Brain microvascular endothelial cell (primary cell): ENCODE measurements around the gene GMDS.

Experiments used
- DNase-seq: peaks from one replicate; pipeline ENCODE4 v3.0.0-alpha.2; 2020
- H3K27ac ChIP-seq: fragments of 250-450 bp; sonication (Bioruptor Pico); 2 replicates; pipeline ENCODE4 v1.5.1; 2020; ENCODE audit warnings: mild to moderate bottlenecking, moderate library complexity
- H3K27me3 ChIP-seq: fragments of 250-450 bp; sonication (Bioruptor Pico); replicated peaks from 2 replicates; pipeline ENCODE4 v1.5.1; 2020; ENCODE audit warnings: mild to moderate bottlenecking
- H3K36me3 ChIP-seq: fragments of 250-450 bp; sonication (Bioruptor Pico); replicated peaks from 2 replicates; pipeline ENCODE4 v1.5.1; 2020; ENCODE audit warnings: mild to moderate bottlenecking
- H3K4me3 ChIP-seq: 2 replicates; pipeline ENCODE4 v1.5.1; 2011; ENCODE audit warnings: low read depth, mild to moderate bottlenecking, control low read depth, low read length, moderate library complexity
- in situ Hi-C: cut with HindIII; loops from 2 replicates; pipeline ENCODE4 v1.10.0; 2017; ENCODE audit warnings: low sequenced_read_pairs, low pct_ligation_motif_present
- TF ChIP-seq, protein P1 (sequence below): IDR thresholded peaks from 2 replicates; pipeline ENCODE4 v1.5.1; 2011; ENCODE audit warnings: low read depth, mild to moderate bottlenecking, moderate library complexity, low read length, control low read depth, inconsistent platforms; ENCODE audit errors: missing control alignments

Gene GMDS

DNA sequence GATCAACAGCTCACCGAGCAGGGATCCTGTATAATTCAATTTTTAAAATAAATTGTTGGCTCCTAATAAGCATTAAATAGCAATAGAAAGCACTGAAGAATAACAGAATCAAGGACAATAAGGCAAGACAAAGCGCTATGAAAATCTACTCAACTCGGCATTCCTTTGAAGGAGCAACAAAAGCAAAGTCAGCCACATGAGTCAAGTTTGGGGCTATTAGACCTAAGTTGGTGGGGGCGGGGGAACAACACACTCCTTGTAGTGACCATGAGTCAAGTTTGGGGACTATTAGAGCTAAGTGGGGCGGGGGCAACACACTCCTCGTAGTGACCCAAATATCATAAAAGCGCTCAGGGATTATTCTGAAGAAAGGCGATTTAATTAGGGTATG is 515.7 kb downstream of the GMDS start:
- no peak overlapping the region for H3K4me3 ChIP-seq
- no peaks in the 10 kb centered on the region for H3K36me3 ChIP-seq
- no peak for DNase-seq
- TF ChIP-seq, protein P1, sequence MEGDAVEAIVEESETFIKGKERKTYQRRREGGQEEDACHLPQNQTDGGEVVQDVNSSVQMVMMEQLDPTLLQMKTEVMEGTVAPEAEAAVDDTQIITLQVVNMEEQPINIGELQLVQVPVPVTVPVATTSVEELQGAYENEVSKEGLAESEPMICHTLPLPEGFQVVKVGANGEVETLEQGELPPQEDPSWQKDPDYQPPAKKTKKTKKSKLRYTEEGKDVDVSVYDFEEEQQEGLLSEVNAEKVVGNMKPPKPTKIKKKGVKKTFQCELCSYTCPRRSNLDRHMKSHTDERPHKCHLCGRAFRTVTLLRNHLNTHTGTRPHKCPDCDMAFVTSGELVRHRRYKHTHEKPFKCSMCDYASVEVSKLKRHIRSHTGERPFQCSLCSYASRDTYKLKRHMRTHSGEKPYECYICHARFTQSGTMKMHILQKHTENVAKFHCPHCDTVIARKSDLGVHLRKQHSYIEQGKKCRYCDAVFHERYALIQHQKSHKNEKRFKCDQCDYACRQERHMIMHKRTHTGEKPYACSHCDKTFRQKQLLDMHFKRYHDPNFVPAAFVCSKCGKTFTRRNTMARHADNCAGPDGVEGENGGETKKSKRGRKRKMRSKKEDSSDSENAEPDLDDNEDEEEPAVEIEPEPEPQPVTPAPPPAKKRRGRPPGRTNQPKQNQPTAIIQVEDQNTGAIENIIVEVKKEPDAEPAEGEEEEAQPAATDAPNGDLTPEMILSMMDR = no peak
- H3K27ac ChIP-seq = no peak overlapping the region
- H3K27me3 ChIP-seq = no peaks in the 10 kb centered on the region
- in situ Hi-C loops = no loop called here

DNA sequence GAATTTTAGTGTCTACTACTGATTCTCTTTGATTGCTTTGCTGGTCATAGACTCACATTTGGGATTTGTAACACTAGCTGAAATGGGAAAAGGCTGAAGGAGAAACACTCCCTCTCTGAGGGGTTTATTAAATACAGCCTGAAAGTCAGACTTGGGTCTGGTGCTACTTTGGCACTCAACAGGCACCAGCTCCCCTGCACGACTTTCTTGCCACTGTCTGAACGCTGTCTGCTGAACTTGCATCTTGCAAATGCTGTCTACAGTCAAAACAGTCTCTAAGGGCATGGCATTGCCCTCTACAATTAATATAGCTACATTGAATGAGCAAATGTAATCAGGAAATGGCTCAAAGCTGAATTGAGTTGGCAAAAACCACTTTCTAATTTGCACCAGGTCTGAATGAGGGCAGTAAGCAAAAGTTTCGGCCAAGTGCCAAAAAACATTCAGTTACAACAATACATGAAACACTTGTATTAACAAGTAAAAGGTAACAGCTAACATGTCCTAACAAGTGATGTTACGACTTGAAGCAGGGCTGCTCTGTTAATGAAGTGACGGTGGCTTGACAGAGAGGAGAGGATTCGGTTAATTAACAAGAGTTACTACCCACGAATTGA is 516.2 kb downstream of the GMDS start:
- TF ChIP-seq, protein P1 = no peak
- H3K4me3 ChIP-seq = no peak overlapping the region
- in situ Hi-C loops = no loop called here

DNA sequence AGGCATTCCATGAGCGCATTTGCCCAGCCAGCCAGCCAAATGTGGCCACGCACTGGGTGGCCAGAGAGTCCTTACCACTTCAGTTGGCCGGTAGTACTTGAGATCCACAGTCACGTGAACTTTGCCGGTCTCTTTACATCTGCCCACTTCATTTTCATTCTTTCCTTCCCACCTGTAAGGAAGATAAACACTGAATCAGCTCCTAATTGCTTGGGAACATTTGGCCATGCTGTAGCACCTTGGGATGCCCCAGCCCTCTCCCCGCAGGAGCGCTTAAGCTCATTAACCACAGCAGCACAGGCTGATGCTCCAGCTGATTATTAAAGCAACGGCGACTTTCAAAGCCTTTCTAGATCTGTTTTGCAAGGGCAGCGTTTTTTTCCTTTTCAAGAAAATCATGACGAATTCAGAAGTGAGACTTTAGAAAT is 519.0 kb downstream of the GMDS start:
- in situ Hi-C loops = no loop called here
- TF ChIP-seq, protein P1 = no peak
- Histone ChIP-seq H3K27me3 (no peaks in the 10 kb centered on the region), H3K36me3 (no peaks in the 10 kb centered on the region), H3K27ac (no peak overlapping the region), H3K4me3 (no peak overlapping the region)
- DNase-seq = no peak

More for the DNA sequence above, 516.2 kb downstream of the GMDS start:
- no peaks in the 10 kb centered on the region for H3K36me3 ChIP-seq
- no peak overlapping the region for H3K27ac ChIP-seq
- no peak for DNase-seq
- no peaks in the 10 kb centered on the region for H3K27me3 ChIP-seq

DNA sequence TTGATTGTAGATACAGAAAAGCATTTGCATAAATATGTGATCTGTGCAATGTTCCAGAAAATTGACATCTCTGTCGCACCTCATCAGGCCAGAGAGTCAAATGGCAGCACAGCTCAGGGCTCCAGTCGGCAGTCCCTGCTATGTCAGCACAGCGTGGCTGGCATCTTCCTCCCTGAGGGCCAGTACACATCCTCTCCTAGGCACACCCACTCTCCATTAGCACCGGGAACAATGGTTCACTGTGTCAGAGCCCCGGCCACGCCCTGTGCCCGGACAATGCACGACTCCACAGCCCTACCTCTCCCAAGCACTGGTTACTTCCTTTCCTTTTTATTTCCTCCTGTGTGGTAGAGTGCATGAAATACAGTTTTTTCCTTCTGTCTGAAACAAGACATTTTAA is 520.8 kb downstream of the GMDS start:
- no peak for DNase-seq
- Histone ChIP-seq H3K4me3 (no peak overlapping the region), H3K27ac (no peak overlapping the region), H3K27me3 (no peaks in the 10 kb centered on the region), H3K36me3 (no peaks in the 10 kb centered on the region)
- in situ Hi-C loops = no loop called here
- TF ChIP-seq, protein P1 = no peak

DNA sequence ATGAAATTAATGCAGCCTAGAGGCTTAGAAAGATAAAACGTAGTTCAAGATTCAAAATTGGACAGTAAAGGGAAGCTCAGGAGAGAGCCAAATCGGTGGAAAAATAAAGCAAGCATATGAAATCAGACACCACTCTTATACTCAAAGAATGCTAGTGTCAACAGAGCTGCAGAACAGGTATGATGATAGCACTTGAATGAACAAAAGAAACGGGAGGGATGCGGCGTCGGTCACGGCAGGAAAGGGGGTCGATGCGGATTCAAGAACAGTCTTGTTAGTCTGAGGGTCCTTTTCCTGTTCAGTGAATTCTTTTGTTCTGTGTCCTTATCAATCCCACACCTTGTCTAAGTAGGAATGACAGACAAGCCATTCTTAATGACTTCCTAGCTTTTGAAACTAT is 521.3 kb downstream of the GMDS start:
- TF ChIP-seq, protein P1 = no peak
- DNase-seq = no peak
- Histone ChIP-seq H3K27ac (no peak overlapping the region), H3K4me3 (no peak overlapping the region), H3K36me3 (no peaks in the 10 kb centered on the region), H3K27me3 (no peaks in the 10 kb centered on the region)
- in situ Hi-C loops = no loop called here

DNA sequence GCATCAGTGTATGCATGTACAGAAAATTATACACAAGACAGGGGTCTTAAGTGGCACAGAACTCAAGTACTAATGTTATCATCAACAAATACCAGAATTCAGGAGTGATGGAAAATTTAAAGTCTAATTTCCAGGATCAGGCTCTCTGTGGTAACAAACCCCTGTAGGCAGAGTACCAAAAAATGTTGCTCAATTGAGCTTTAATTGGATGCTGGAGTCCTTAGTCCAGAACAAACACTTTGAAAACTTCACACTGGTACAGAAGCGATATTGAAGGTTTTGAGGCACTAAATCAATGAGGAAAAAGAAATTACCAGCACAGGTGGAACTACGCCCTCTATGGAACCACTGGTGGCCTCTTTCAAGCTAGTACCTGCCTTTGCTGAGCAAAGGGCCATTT is 522.6 kb downstream of the GMDS start:
- TF ChIP-seq, protein P1 = no peak
- in situ Hi-C loops = no loop called here
- H3K27ac ChIP-seq = no peak overlapping the region
- no peaks in the 10 kb centered on the region for H3K36me3 ChIP-seq
- no peak overlapping the region for H3K4me3 ChIP-seq
- H3K27me3 ChIP-seq = no peaks in the 10 kb centered on the region
- DNase-seq = no peak
